ENCODE results near the gene SURF1.

DNA sequence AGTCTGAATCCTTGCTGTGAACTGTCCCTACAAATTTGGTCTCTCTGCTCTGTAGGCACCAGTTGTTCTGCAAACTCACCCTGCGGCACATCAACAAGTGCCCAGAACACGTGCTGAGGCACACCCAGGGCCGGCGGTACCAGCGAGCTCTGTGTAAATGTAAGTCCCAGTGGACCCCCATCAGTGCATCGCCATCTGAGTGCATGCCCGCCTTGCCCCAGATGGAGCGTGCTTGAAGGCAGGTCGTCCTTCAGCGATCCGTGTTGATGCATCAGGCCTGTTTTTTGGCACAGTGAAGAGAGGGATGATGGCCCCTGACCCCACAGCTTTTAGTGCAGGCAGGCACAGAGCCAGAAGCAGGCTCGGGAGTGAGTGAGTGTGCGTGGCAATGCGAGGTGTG lies 1.4 kb upstream of the SURF1 start:
- TF ChIP-seq POLR2A (IDR thresholded peaks at IDR 0.05) (no peak), POLR2AphosphoS5 (IDR thresholded peaks at IDR 0.05) (no peak), EP300 (IDR thresholded peaks at IDR 0.05) (no peak)
- TF ChIP-seq, protein P1, sequence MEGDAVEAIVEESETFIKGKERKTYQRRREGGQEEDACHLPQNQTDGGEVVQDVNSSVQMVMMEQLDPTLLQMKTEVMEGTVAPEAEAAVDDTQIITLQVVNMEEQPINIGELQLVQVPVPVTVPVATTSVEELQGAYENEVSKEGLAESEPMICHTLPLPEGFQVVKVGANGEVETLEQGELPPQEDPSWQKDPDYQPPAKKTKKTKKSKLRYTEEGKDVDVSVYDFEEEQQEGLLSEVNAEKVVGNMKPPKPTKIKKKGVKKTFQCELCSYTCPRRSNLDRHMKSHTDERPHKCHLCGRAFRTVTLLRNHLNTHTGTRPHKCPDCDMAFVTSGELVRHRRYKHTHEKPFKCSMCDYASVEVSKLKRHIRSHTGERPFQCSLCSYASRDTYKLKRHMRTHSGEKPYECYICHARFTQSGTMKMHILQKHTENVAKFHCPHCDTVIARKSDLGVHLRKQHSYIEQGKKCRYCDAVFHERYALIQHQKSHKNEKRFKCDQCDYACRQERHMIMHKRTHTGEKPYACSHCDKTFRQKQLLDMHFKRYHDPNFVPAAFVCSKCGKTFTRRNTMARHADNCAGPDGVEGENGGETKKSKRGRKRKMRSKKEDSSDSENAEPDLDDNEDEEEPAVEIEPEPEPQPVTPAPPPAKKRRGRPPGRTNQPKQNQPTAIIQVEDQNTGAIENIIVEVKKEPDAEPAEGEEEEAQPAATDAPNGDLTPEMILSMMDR (IDR thresholded peaks at IDR 0.05), result no peak

All from gastroesophageal sphincter (tissue), 3 donors.